A204.1 (cell line): ENCODE data around the gene SH3RF2.
"Not testable (repeated sequence)": the region's sequence is repeated elsewhere in the genome, so short reads cannot be mapped to it uniquely, and the experiment has no call there.

Experiments used
- FAIRE-seq: peaks from 2 replicates; lab custom pipeline; 2012; peaks lifted over from hg19 to GRCh38; lab: Jason Lieb, UNC

SH3RF2 gene

GRCh38 chr5:146007989-146008388 lies 71.6 kb downstream of the SH3RF2 start:
- no peak for FAIRE-seq

GRCh38 chr5:146009020-146009419 lies 72.6 kb downstream of the SH3RF2 start:
- no peak for FAIRE-seq

DNA sequence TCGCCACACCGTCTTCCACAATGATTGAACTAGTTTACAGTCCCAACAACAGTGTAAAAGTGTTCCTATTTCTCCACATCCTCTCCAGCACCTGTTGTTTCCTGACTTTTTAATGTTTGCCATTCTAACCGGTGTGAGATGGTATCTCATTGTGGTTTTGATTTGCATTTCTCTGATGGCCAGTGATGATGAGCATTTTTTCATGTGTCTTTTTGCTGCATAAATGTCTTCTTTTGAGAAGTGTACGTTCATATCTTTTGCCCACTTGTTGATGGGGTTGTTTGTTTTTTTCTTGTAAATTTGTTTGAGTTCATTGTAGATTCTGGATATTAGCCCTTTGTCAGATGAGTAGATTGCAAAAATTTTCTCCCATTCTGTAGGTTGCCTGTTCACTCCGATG lies 74.1 kb downstream of the SH3RF2 start:
- FAIRE-seq: not testable (repeated sequence)

GRCh38 chr5:146013761-146014160 lies 77.4 kb downstream of the SH3RF2 start:
- no peak for FAIRE-seq

DNA sequence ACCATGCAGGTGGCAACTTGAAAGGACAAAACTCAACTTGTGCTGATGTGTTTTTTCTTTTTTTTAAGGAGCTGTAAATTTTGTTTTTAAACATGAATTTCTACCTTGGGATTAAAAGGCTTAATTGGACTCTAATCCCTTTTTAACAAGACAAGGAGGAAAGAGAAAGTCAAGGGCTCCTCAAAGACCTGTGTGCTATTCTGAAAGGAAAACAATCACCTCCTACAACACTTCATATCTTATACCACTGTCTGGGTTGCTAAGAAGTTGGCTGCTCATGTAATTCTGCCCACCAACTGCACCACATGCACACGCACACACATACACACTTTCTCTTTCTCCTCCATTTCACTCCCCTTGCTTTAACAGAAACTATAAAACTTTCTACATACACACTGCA lies 78.6 kb downstream of the SH3RF2 start:
- no peak for FAIRE-seq

- no peak for FAIRE-seq
These were observed 80.5 kb downstream of the SH3RF2 start for GRCh38 chr5:146016764-146017484.

DNA sequence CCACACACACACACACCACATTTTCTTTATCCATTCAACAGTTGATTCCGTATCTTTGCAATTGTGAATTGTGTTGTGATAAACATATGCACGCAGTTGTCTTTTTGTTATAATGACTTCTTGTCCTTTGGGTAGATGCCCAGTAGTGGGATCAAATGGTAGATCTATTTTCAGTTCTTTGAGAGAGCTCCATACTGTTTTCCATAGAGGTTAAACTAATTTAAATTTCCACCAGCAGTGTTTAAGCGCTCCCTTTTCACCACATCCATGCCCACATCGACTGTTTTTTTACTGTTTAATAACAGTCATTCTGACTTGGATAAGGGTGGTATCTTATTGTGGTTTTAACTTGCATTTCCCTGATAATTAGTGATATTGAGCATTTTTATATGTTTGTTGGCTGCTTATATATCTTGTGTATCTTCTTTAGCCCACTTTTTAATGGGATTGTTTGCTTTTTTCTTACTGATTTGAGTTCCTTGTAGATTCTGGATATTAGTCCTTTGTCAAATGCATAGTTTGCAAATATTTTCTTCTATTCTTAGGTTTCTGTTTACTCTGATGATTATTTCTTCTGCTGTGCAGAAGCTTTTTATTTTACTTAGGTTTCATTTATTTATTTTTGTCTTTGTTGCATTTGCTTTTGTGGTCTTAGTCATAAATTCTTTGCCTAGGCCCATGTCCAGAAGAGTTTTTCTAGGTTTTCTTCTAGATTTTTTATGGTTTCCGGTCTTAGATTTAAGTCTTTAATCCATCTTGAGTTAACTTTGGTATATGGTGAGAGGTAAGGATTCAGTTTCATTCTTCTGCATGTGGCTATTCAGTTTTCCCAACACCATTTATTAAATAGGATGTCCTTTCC lies 82.4 kb downstream of the SH3RF2 start:
- FAIRE-seq: no peak

DNA sequence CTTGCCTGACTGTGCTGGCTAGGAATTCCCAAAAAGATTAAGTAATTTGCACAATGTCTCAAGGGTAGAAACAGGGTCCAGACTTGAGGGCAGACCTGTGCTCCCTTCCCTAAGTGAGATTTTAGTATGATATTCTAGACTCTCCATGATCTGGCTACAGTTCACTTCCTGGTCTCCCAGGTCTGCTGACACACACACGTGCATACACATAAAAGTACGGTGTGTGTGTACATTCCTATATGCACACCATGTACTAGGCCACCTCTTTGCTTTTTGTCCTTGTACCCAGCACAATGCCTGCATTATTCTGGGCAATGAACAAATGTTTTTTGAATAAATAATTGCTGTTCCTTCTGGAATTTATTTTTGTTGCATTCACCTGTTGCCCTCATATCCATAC lies 83.7 kb downstream of the SH3RF2 start:
- no peak for FAIRE-seq

- FAIRE-seq: no peak
These were observed 87.7 kb downstream of the SH3RF2 start for GRCh38 chr5:146024034-146024433.

DNA sequence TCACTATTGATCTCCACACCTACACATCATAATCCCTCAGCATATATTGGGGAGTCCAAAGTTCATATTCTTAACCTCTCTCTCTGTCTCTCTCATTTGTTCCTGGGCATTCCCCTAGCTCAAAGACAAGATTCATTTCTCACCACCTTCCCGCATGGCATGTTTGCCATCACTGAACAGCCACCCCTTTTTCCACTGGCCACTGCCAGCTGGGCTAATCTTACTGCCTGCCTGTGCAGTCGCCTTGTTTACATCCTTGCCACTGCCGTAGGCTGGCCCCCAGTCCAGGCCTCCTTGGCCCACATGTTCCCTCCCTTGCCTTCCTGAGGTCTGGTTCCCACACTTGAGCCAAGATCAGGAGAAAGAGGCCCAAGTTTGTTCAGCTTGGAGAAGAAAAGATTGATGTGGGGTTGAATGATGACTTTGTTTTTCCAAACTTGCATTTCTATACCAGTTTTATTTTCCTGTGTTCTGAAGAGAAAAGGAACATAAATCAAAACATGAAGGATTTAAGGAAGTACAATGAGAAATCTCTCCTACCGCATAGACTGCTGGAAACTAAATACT lies 88.8 kb downstream of the SH3RF2 start:
- no peak for FAIRE-seq

- no peak for FAIRE-seq
These were observed 89.3 kb downstream of the SH3RF2 start for GRCh38 chr5:146025681-146026080.

DNA sequence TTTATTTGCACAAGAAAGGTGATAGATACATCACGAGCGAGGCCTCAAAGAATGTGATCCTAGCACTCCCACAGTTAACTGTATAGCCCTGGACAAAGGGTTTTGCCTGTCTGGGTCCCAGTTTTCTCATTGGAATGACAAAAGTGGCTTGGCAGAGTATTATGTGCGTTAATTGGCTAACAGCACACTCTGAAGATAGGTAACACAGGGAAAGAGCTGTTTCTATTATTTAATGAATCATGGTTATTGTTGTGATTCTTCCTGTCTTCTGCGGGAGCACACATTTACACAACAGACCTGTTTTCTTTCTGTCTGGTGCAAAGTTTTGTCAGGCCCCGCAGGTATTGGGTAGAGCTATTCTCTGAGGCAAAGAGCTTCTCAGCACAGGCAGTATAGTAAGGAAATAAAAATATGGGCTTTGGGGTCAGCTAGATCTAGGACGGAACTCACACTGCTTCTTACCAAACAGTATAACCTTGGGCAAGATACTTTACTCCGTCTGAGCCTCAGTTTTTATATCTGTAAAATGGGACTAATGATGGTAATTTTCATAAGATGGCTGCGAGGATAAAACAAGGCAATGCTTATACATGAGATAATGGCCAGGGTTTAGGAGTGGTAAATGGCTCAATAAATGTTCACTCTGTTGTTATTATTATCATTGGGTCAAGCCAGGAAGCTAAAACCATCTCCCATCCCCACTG lies 90.1 kb downstream of the SH3RF2 start:
- no peak for FAIRE-seq

- no peak for FAIRE-seq
These were observed 91.4 kb downstream of the SH3RF2 start for GRCh38 chr5:146027751-146028150.

DNA sequence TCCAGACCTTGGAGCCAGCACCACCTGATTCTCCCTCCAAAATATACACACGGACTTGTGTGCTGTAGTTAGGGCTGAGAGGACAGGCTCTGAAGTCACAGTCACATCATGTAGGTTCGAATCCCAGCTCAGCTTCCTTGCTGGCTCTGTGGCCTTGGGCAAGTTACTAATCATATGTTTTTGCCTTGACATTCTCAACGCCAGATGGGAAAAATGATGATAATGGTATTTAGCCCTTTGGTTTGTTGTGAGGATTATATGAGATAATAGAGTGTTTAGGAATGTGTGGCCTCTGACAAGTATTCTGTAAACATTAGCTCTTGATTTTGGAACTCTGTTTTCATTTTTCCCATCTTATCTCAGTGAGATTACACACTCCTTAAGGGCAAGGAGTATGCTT lies 96.5 kb downstream of the SH3RF2 start:
- FAIRE-seq: no peak

DNA sequence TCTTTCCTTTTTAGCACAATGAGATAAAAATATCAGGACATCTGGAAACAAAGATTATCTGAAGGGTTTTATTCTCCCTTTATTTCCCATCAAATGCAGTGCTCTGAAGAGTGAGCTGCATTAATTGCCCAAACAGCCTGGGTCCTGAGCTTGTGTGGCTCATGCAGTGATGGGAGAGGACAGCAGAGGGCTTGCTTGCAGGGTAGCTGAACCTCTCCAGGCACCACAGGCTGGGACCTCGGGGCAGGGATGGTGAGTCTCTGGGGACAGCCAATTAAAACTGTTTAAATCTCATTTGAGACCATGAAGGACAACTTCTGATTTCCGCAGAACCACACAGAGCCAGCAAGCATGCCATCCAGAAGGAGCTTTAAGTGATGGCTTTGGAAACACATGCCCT lies 97.7 kb downstream of the SH3RF2 start:
- FAIRE-seq: no peak

DNA sequence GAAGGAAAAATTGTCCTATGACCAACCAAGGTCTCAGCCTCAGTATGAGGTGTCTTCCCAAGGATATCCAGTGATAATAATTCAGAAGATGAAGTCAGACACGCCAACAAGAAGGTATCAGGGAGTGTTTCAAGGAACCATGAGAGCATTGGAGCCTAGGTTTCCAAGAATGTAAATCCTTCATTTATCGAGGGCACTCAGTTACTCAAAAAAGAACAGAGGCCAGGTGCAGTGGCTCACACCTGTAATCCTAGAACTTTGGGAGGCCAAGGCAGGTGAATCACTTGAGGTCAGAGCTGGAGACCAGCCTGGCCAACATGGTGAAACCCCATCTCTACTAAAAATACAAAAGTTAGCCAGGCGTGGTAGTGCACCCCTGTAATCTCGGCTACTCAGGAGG lies 98.2 kb downstream of the SH3RF2 start:
- no peak for FAIRE-seq

GRCh38 chr5:146039420-146039819 lies 103.0 kb downstream of the SH3RF2 start:
- FAIRE-seq: no peak

DNA sequence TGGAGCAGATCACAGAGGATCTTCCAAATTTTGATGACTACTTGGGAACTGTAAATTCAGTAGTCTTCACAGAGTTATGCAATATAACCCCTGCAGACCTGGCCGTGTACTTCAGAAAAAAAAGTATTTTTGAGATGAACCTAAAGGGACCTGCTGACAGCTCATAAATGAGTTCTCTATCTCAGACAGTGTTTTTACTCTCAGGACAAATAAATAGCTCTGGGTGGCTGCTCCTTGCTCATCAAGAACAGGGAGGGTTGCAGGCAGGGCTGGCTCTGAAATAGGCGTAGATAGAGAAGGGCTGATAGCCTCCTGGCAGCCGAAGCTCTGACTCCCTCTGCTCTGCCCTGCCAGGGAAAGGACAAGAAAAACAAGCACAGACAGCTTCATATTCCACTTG lies 104.1 kb downstream of the SH3RF2 start:
- FAIRE-seq: no peak

DNA sequence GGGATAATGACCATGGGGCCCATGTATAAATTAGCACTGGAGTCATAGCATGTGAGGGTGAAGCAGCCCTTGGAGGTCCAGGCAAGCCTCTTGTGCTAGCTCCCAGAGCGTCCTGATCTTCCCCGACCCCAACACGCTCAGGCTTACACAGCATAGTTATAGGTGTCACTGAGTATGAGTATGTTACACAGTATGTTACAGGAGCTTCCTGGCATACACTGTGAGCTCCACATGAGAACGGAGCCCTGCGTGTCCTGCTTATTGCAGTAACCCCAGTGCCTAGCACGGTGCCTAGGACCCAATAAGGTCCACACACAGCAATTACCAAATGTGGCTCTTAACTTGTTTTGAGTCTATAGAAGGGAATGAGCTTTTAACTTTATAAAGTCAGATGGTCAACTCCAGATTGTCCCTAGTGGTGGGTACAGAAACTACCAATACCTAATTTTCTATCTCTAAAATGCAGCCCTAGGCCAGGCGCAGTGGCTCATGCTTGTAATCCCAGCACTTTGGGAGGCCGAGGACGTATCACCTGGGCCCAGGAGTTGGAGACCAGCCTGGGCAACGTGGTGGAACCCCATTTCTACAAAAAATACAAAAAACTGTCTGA lies 104.9 kb downstream of the SH3RF2 start:
- no peak for FAIRE-seq

DNA sequence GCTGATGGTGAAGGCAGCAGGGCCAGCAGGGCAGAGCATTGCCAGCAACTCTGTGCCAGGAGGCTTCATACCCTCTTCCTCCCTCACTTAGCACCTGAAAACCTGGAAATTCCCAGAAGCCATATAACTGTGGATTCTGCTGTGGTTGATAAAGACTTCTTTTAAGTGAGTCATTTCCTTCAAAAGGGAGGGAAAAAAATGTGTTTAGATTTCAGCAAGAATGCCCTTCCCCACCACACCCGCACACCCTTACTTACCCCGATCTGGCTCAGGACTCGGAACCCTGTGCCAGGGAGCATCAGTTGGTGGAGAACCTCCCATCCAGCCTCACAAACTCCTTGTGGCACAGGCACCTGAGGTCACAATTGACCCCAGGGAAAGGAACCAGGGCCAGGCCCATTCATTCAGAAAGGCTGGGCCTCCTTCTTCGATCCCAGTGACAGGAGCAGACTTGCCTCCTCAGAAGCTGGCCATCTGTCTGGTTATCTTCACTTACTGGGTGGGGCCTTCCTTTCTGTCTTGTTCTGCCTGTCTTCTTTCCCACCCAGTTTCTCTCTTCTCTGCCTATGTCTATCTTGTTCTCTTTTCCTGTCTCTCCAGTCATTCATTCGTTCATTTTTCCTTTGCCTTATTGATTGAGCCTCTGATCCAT lies 106.4 kb downstream of the SH3RF2 start:
- no peak for FAIRE-seq

GRCh38 chr5:146043722-146044121 lies 107.3 kb downstream of the SH3RF2 start:
- no peak for FAIRE-seq

DNA sequence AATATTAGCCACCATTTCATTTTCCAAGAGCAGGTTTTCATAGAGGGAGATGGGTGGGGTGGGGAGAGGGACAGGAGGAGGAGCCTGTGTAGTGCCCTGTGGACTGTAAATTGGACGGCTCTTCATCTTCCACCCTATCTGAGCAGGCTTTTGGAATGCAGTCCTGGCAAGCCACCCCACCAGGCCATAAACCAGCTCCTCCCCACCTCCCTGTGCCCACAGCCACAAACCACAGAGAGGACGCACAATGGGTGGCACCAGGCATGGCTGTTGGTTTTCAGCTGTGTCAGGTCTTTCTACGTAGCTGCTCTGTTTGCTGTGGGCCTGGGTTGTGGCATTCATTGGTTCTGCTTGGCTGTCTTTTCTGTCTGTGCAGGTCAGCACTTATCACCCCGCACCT lies 111.0 kb downstream of the SH3RF2 start:
- no peak for FAIRE-seq
